HFFc6 (cell line): ENCODE measurements around the gene ACTC1. TPM values are rescaled to one million over a fixed set of nuclear protein-coding genes. Genes with fewer than 3 reads are reported as not detected.

Experiments
- DNase-seq: peaks from one replicate; pipeline ENCODE4 v3.0.0-alpha.2; 2018
- H3K27ac Mint-ChIP-seq: 2 replicates; pipeline ENCODE4 v1.8.0; 2020; ENCODE audit warnings: mild to moderate bottlenecking, mixed read lengths
- H3K27me3 Mint-ChIP-seq: 2 replicates; pipeline ENCODE4 v1.8.0; 2021; ENCODE audit warnings: mild to moderate bottlenecking, moderate library complexity, mixed read lengths; ENCODE audit not compliant: insufficient read depth
- H3K36me3 Mint-ChIP-seq: 2 replicates; pipeline ENCODE4 v1.8.0; 2021; ENCODE audit warnings: low read depth, mixed read lengths
- H3K4me1 Mint-ChIP-seq: 2 replicates; pipeline ENCODE4 v1.8.0; 2020; ENCODE audit warnings: low read depth, mixed read lengths
- H3K4me3 Mint-ChIP-seq: 2 replicates; pipeline ENCODE4 v1.8.0; 2020; ENCODE audit warnings: mild to moderate bottlenecking, moderate library complexity, mixed read lengths
- H3K9me3 Mint-ChIP-seq: 2 replicates; pipeline ENCODE4 v1.8.0; 2020; ENCODE audit warnings: mild to moderate bottlenecking, mixed read lengths
- total RNA-seq, 6 experiments: library from RNA; stranded (reverse); fragmentation: NEBNext Ultra II Directional; extraction: Animal tissue kit (Norgen Biotek cat#: 25700); gene quantifications; 2 replicates in 1 of 6; 3 replicates in 5 of 6; pipeline ENCODE4 v1.2.3, GENCODE V29; 2021
- TF ChIP-seq, protein P1 (sequence below): fragments of 200-600 bp; sonication (generic); IDR thresholded peaks from 2 replicates; pipeline ENCODE4 v1.5.0; 2021; ENCODE audit warnings: antibody characterized with exemption, mild to moderate bottlenecking

Gene ACTC1
- total RNA-seq, 6 experiments from 2014 or later, result 4.8 to 30.5 (median 24.7) TPM

DNA sequence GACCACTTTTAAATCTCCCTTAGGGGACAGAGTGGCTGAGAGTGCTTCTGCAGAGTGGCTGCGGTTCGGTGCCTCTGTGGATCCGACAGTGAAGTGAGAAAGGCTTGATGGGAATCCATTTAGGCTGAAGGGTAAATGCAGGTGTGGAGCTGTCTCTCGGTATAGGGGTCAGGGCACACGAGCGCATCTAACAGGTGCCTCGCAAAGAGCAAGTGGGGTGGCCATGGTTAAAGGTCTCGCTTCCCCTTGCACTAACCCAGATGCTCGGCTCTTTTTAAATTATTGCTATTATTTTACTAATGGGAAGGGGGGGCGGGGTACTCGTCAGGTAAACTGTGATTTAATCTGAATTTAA, 40.0 kb downstream of the ACTC1 start:
- Mint-ChIP-seq H3K36me3 (no peaks in the 10 kb centered on the region), H3K27ac (no peak overlapping the region), H3K4me1 (no peaks in the 10 kb centered on the region), H3K4me3 (no peak overlapping the region), H3K27me3 (peaks cover 42% of the 10 kb centered on the region), H3K9me3 (no peaks in the 10 kb centered on the region)
- TF ChIP-seq, protein P1, sequence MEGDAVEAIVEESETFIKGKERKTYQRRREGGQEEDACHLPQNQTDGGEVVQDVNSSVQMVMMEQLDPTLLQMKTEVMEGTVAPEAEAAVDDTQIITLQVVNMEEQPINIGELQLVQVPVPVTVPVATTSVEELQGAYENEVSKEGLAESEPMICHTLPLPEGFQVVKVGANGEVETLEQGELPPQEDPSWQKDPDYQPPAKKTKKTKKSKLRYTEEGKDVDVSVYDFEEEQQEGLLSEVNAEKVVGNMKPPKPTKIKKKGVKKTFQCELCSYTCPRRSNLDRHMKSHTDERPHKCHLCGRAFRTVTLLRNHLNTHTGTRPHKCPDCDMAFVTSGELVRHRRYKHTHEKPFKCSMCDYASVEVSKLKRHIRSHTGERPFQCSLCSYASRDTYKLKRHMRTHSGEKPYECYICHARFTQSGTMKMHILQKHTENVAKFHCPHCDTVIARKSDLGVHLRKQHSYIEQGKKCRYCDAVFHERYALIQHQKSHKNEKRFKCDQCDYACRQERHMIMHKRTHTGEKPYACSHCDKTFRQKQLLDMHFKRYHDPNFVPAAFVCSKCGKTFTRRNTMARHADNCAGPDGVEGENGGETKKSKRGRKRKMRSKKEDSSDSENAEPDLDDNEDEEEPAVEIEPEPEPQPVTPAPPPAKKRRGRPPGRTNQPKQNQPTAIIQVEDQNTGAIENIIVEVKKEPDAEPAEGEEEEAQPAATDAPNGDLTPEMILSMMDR, result no peak
- DNase-seq, result no peak

DNA sequence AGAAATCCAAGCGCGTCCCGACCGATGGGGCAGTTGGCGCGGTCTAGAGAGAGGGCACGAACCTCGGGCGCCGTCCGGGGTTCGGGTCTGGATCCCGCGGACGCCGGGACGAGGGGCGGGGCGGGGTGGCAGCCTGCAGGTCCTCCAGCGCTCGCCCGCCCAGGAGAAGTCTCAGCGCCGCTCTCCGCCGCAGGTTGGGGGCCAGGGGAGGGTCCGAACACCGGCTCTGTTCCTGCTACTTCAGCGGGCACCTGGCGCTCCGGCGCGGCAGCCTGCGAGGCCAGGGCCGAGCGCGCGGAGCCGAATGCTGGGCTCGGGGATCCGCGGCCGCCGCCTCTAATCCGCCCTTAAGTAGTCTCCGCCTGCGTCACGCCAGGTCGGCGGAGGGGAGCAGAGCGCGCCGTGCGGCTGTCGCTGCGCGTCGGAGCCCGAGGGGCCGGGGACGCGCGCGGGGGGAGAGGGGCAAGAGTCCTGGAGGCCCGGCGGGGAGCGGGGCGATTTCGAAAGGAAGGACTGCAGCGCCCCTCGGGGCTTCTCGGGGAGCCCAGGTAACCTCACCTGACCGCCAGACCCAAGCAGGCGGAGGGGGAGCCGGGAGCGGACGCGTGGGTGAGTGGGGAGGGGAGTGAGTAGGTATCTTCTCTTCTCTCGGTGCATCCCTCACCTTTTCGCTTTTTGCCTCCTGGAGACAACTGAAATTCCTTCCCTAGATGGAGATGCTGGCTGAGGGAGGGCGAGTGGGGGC, 40.5 kb downstream of the ACTC1 start, which contains the start of gene GJD2:
TSS of gene GJD2 (minus strand) at position 325 of the 745 bp plus-strand sequence. CDS start 510 bp downstream, outside the sequence.
- DNase-seq, result no peak
- Mint-ChIP-seq H3K36me3 (no peaks in the 10 kb centered on the region), H3K4me3 (no peak within 1 kb of the TSS), H3K4me1 (no peaks in the 10 kb centered on the region), H3K9me3 (no peaks in the 10 kb centered on the region), H3K27ac (no peak within 1 kb of the TSS), H3K27me3 (peaks cover 42% of the 10 kb centered on the region)
- TF ChIP-seq, protein P1, result no peak

DNA sequence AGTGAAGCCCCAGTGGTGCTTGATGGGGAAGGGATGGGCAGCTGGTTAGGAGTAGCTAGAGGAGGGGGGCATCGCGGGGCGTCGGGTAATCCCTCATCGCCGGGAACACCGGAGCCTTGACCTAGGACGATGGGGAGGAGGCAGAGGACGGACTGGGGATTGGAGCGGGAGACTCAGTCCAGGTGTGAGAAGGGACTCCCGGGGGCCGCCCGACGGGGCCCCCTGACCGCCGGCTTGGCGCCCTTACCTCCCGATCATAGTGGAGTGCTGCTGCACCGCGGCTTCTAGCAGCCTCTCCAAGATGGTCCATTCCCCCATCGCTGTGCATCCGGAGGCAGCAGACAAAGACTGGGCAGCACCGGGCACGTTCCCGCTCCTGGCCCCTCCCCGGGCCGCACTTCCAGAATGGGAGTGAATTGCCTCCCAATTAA, 41.2 kb downstream of the ACTC1 start:
- H3K36me3 Mint-ChIP-seq, result no peaks in the 10 kb centered on the region
- H3K4me3 Mint-ChIP-seq, result no peak overlapping the region
- DNase-seq, result no peak
- H3K27ac Mint-ChIP-seq, result no peak overlapping the region
- H3K4me1 Mint-ChIP-seq, result no peaks in the 10 kb centered on the region
- TF ChIP-seq, protein P1, result no peak
- peaks cover 42% of the 10 kb centered on the region for H3K27me3 Mint-ChIP-seq
- H3K9me3 Mint-ChIP-seq, result no peaks in the 10 kb centered on the region

DNA sequence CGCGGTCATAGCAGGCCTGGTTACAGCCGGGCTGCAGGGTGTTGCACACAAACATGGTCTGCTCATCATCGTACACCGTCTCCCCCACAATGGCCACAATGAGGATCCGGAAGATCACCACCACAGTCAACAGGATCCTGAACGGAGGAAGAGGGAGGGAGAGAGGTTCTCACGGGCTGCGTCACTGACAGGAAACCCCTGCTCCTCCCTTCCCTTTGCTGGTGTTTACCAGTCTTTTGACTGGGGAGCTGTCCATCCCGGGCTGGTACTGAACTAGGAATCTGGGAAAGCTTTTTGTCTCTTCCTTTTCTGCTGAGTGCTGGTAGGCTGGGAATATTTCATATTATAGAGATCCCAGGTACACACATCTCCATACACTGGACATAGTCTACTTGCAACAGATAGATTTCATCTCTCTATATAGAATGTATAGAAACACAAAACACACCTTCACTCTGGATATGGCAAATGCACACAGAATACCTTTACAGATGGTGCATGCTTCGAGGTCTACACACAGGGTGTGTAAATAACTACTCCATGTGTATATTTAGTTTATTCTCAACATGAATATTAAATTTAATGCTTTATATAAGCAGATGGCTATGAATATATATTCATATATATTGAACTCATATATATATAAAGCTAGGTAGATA, 42.0 kb downstream of the ACTC1 start:
- no peaks in the 10 kb centered on the region for H3K36me3 Mint-ChIP-seq
- peak; percentile 50 for DNase-seq
- no peaks in the 10 kb centered on the region for H3K9me3 Mint-ChIP-seq
- no peaks in the 10 kb centered on the region for H3K4me1 Mint-ChIP-seq
- H3K27ac Mint-ChIP-seq, result no peak overlapping the region
- H3K27me3 Mint-ChIP-seq, result peaks cover 41% of the 10 kb centered on the region
- TF ChIP-seq, protein P1, result no peak
- no peak overlapping the region for H3K4me3 Mint-ChIP-seq

DNA sequence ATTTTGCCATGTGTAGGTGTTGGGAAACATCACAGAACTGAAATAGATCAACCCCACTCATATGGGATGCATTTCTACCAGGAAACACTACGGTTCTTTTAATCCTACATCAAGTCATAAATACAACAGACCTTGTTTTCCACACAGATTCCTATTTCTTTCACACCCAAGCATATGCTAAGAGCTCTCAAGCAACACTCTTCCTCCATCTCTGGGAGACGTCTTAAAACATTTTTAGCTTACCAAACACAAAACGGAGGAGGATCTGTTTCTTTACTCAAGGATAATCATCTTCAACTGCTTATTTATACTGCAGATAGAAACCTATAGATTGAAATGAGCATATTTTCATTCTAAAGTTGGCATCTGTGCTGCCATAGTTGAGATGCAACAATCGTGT, 45.7 kb downstream of the ACTC1 start:
- TF ChIP-seq, protein P1, result no peak

More for the DNA sequence above, 45.7 kb downstream of the ACTC1 start:
- H3K27me3 Mint-ChIP-seq, result peaks cover 20% of the 10 kb centered on the region
- H3K9me3 Mint-ChIP-seq, result no peaks in the 10 kb centered on the region
- H3K4me1 Mint-ChIP-seq, result no peaks in the 10 kb centered on the region
- H3K27ac Mint-ChIP-seq, result no peak overlapping the region
- H3K4me3 Mint-ChIP-seq, result no peak overlapping the region
- no peaks in the 10 kb centered on the region for H3K36me3 Mint-ChIP-seq
- no peak for DNase-seq

Other genes starting within 250 kb of the ACTC1 start
- 10 to 100 TPM; 23.0 to 35.7 (median 27.0) TPM for gene GOLGA8B, start 211.9 kb downstream of the ACTC1 start, total RNA-seq
- gene GJD2, start 40.6 kb downstream of the ACTC1 start, total RNA-seq, result not detected
- gene AQR, start 174.2 kb upstream of the ACTC1 start, total RNA-seq, result 10 to 100 TPM; 24.9 to 31.1 (median 28.9) TPM
- 10 to 100 TPM; 25.5 to 35.2 (median 30.4) TPM for gene ZNF770, start 192.7 kb upstream of the ACTC1 start, total RNA-seq